LoVo (cell line): Measurements from ENCODE around the gene MEFV.
"Not testable (repeated sequence)": the region's sequence is repeated elsewhere in the genome, so short reads cannot be mapped to it uniquely, and the experiment has no call there.

Source experiments
- DNase-seq: peaks from one replicate; pipeline ENCODE4 v3.0.0-alpha.2; 2016; ENCODE audit warnings: low spot score

Gene MEFV

DNA sequence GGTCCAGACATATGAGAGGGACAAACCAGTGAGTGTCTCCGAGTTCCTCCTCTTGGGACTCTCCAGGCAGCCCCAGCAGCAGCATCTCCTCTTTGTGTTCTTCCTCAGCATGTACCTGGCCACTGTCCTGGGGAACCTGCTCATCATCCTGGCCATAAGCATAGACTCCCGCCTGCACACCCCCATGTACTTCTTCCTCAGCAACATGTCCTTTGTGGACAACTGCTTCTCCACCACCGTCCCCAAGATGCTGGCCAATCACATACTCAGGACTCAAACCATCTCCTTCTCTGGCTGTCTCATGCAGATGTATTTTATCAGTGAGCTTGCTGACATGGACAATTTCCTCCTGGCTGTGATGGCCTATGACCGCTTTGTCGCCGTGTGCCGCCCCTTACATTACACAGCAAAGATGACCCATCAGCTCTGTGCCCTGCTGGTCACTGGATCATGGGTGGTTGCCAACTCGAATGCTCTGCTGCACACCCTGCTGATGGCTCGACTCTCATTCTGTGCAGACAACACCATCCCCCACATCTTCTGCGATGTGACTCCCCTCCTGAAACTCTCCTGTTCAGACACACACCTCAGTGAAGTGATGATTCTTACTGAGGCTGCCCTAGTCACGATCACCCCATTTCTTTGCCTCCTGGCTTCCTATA, 40.7 kb downstream of the MEFV start:
- DNase-seq: no peak

DNA sequence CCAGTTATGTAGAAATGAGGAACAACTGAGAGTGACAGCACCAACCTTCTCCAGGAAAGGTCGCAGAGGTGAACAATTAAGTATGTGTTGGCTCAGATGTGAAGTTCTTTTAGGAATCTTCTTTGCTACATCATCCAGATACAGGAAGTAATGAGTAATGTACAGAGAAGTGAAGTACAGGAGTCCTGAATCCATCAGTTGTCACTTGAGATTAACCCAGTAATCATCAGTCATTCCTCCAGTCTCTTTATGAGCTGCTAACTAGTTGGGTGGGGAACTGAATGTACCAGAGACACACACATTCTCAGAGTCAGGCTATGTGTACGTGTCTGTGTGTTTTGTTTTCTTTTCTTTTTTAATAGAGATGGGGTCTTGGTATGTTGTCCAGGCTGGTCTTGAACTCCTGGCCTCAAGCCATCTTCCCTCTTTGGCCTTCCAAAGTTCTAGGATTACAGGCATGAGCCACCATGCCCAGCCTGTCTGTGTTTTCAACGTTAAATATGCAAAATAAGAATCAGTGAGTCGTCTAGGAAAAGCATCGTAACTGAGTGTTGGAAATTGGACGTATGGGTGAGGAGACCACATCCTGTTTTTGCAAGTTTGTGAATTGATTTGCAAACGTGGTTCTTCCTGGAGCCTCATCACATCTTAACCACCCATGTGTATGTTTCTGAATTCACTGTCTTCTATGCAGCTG, 41.4 kb downstream of the MEFV start:
- DNase-seq: no peak

DNA sequence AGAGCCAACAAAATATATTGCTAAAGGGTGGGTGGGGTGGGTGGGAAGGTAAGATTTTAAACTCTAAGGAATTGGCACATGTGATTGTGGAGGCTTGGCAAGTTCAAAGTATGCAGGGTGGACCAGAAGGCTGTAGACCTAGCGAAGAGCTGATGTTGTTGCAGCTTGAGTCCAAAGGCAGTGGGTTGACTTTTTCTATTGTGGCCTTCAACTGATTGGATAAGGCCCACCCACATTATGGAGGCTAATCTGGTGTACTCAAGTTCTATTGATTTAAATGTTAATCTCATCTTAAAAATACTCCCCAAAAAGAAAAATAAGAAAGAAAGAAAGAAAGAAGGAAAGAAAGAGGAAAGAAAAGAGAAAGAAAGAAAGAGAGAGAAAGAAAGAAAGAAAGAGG, 43.9 kb downstream of the MEFV start:
- DNase-seq: no peak

DNA sequence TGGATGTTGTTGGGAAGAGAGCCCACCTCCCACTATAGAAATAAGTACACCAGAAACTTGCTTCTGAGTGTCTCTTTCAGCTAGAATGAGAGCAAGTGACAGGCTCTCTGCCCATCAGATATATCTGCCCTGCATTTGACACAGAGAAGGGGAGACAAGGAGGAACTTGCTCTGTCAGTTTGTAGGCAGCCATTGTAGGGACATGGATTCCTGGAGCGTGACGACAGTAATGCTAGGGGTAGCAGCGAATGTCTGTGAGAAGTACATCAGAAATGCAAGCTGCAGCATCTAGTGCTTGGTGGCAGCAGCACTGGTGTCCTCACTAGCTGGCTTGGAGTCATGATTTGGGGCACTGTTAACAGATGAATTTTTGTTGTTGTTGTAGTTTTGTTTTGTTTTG, 44.4 kb downstream of the MEFV start:
- DNase-seq: no peak

DNA sequence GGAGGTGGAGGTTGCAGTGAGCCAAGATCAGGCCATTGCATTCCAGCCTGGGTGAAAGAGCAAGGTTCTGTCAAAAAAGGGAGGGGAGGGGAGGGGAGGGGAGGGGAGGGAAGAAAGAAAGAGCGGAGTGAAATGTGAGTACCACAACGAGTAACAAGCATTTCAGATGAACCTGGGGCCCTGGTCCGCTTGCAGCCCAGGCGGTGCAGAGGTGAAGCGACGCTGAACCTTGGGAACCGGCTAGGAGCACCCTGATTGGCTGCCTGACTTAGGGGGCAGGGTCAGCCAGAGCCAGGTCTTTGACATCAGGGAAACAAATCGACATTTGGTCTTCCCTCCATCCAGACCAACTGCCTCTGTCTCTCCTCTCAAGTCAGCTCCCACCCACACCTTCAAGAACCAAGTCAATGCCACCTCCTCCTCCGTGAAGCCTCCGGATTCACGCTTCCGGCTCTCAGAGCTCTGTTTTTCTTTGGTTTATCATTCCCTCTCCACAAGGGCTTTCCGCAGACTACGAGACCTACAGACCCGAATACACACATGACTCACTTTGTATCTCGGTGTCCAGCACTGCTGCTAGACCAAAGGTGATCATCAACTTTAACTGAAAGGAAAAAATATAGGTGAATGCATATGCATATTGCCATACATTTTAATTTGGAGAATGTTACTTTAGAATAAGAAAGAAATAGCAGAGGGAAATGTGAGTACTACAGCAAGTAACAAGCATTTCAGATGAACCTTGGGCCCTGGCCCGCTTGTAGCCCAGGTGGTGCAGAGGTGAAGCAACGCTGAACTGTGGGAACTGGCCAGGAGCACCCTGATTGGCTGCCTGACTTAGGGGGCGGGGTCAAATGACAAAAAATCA, 49.1 kb downstream of the MEFV start:
- no peak for DNase-seq

DNA sequence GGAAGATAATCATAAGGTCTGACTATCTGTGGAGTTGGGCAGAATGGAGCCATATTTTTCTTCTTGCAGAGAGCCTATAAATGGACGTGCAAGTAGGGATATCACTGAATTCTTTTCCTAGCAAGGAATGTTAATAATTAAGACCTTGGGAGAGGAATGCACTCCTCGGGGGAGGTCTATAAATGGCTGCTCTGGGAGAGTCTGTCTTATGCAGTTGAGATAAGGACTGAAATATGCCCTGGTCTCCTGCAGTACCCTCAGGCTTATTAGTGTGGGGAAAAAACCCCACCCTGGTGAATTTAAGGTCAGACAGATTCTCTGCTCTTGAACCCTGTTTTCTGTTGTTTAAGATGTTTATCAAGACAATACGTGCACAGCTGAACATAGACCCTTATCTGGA, 50.5 kb downstream of the MEFV start:
- DNase-seq: not testable (repeated sequence)

DNA sequence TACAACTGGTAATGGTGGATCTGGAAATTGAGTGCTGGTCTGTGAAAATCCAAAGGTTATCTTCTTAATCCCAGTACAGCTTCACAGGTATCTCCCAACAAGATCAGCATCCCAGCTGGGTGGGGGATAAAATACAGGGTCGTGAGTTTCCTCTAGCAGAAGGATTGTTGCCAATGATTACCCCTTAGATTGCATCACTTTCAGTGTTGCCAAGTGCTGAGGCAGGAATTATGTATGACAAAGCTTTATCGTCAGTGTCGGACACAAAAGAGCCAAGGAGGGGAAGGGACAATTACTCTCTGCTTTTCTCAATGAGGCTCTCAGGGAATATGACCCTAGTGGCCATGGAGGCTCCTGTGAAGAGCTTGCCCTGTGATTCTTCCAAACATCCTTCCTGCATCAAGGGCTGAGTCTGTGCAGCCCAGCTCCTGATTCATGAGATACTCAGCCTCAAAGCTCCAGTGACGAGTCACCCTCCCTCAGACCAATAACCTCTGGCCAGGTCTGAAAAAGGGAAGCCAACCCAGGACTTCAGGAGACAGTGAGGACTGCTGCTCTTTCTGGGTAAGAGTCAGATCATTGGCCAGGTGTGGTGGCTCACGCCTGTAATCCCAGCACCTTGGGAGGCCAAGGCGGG, 53.4 kb downstream of the MEFV start:
- DNase-seq: no peak

DNA sequence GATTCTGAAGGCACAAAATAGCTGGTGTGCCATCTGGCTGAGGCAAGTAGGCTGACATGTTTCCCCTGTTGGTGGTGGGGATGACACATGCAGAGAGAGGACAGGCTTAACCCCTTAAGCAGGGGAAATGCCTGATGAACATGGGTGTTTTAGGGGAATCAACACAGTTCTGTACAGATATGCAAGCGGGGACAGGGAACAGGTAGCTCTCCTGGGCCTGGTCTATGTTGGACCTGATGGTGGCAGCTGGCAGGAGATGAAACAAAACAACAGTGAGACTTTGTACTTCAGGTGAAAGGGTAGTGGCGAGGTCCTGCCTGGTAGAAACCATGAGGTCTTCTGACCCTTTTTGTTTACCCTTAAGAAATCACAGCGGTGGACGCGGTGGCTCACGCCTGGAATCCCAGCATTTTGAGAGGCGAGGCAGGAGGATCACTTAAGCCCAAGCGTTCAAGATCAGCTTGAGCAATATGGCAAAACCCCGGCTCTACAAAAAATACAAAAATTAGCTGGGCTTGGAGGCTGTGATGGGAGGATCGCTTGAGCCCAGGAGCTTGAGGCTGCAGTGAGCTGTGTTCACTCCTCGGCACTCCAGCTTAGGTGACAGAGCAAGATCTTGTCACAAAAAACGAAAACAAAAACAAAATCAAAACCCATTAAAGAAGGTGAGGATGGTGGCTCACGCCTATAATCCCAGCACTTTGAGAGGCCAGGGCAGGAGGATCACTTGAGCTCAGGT, 57.9 kb downstream of the MEFV start:
- peak; percentile 34 for DNase-seq

DNA sequence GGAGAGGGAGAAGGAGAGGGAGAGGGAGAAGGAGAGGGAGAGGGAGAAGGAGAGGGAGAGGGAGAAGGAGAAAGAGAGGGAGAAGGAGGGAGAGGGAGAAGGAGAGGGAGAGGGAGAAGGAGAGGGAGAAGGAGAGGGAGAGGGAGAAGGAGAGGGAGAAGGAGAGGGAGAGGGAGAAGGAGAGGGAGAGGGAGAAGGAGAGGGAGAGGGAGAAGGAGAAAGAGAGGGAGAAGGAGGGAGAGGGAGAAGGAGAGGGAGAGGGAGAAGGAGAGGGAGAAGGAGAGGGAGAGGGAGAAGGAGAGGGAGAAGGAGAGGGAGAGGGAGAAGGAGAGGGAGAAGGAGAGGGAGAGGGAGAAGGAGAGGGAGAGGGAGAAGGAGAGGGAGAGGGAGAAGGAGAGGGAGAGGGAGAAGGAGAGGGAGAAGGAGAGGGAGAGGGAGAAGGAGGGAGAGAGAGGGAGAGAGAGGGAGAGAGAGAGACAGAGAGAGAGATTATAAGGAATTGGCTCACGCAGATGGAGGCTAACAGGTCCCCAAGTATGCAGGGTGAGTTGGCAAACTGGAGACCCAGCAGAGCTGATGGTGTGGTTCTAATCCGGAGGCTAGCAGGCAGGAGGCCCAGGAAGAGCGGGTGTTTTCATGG, 58.6 kb downstream of the MEFV start:
- not testable (repeated sequence) for DNase-seq

DNA sequence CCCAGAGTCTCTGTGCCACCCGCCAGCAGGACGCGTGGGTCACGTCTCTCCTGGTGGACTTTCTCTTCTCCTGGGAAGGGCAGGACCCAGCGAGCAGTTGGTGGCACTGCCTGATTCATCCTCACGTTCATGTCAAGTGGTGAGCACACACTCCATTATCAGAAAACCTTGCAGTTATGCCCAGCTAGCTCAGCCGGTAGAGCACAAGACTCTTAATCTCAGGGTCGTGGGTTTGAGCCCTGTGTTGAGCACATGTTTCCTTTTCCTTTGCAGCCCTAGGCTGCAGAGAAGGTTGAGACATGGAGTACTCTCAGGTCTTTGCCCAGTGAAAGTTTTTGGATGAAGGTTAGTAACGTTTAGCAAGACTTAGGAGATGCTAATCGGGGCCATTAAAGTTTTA, 60.5 kb downstream of the MEFV start:
- no peak for DNase-seq

DNA sequence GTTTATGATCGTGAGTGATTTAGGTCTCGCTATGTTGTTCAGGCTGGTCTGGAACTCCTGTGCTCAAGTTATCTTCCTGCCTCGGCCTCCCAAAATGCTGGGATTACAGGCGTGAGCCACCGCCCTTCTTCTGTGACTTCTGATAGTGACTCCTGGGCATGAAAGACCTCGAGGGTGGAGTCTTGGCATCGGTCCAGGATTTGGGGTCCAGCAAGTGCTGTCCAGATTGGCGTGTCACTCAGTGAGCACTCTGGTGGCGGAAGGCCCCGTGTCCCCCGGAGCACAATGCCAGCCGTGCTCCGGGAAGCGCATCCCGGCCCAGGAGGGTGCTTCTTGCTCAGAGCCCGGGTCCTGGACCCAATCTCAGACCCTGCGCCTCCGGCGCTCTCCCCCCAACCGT, 61.6 kb downstream of the MEFV start:
- DNase-seq: no peak

DNA sequence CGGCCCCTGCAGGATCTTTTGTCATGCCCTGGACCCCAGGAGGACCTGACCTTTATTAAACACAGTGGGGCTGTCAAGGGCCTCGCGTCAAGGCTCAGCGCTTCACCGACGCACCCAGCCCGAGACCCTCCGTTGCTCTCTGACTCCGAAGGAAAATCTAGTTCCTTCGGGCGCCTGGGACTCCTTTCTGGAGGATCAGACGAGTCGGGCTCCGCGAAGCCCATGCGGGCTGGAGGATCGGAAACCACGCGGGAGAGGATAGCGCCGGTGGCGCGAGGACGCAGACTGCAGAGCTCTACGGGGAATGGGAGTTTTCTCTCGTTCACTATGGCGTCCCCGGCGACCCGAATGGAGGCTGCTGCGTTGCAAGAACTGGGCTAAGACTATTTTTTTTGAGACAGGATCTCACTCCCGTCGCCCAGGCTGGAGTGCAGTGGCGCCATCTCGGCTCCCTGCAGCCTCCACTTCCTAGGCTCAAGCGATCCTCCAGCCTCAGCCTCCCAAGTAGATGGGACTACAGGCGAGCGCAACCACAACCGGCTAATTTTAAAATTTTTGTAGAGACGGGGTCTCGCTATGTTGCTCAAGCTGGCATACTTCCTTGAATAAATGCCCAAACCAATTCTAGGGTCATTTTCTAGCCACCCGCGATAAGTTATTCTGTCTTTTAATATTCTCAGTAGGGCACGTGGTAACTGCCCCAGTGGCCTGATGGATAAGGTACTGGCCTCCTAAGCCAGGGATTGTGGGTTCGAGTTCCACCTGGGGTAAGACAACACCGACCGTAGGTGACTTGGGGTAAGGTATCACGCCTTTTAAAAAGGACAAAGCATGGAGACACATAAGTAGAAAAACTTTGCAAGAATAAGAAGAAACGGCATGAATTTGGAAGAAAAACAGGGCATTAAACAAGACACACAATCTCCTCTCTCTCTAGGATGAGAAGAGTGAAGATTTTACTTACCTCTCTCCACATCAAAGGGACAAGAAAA, 62.9 kb downstream of the MEFV start:
- DNase-seq: no peak

DNA sequence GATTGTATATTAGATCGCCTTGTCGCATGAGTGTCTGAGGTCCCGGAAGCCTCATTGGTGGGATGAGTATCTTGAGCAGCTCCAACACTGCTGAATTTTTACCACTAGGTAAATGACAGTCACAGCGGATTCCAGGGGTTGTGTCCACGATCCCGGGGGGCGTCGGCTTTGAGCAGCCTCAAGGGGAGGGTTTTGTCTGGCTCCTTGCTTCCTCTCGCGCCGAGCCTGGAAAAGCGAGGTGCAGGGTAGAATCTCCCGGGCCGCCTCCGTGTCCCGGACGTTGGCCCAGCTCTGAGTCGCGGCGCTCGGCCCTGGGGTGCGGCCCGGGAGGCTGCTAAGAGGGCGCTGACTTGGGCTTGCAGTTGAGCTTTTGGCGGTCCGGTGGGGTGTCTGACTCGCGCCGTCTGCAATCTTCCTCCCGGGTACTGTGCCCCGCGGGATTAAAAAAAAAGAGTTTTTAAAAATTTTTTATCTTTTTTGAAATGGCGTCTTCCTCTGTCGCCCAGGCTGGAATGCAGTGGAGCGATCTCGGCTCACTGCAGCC, 63.9 kb downstream of the MEFV start:
- no peak for DNase-seq
